IPS-18a (cell line): ENCODE measurements around the gene FGF2.
"Not testable (repeated sequence)": the region's sequence is repeated elsewhere in the genome, so short reads cannot be mapped to it uniquely, and the experiment has no call there.

Experiments used
- H3K27ac ChIP-seq: one replicate; pipeline ENCODE4 v1.5.1; 2013; ENCODE audit warnings: low read length
- H3K27me3 ChIP-seq: one replicate; pipeline ENCODE4 v1.6.1; 2013; ENCODE audit warnings: mild to moderate bottlenecking, low read length; ENCODE audit not compliant: control insufficient read depth, insufficient read depth
- H3K36me3 ChIP-seq: one replicate; pipeline ENCODE4 v1.6.1; 2013; ENCODE audit warnings: low read depth, low read length; ENCODE audit not compliant: control insufficient read depth
- H3K4me1 ChIP-seq: one replicate; pipeline ENCODE4 v1.6.1; 2013; ENCODE audit warnings: low read depth, low read length; ENCODE audit not compliant: control insufficient read depth
- H3K4me3 ChIP-seq: one replicate; pipeline ENCODE4 v1.5.1; 2013; ENCODE audit warnings: low read length
- H3K9ac ChIP-seq: one replicate; pipeline ENCODE4 v1.6.1; 2013; ENCODE audit warnings: mild to moderate bottlenecking, low read length, moderate library complexity
- H3K9me3 ChIP-seq: one replicate; pipeline ENCODE4 v1.6.1; 2013; ENCODE audit warnings: low read depth, low read length; ENCODE audit not compliant: control insufficient read depth

FGF2 gene

DNA sequence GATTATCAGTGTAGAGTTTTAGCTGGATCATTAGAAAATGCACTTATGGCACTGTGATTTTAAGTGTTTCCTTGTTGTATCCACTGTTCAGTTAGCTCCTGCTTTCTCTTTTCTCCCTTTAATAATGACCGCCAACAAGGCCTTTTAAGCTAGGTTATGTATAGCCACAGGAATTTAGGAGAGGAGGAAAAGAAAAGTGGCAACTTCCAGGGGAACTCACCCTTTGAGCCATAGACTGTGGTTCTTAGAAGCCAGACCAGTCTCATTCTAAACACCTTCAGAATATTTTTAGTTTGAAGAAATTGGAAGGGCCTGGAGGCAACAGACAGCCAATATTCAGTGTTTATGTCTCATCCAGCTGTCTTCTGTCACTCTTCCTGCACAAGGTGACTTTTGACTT lies 6.1 kb downstream of the FGF2 start:
- no peaks in the 10 kb centered on the region for H3K27me3 ChIP-seq
- no peak overlapping the region for H3K4me3 ChIP-seq
- no peaks in the 10 kb centered on the region for H3K9me3 ChIP-seq
- H3K27ac ChIP-seq, result no peak overlapping the region
- no peak overlapping the region for H3K9ac ChIP-seq
- peaks cover 62% of the 10 kb centered on the region for H3K4me1 ChIP-seq
- peaks cover 54% of the 10 kb centered on the region for H3K36me3 ChIP-seq

DNA sequence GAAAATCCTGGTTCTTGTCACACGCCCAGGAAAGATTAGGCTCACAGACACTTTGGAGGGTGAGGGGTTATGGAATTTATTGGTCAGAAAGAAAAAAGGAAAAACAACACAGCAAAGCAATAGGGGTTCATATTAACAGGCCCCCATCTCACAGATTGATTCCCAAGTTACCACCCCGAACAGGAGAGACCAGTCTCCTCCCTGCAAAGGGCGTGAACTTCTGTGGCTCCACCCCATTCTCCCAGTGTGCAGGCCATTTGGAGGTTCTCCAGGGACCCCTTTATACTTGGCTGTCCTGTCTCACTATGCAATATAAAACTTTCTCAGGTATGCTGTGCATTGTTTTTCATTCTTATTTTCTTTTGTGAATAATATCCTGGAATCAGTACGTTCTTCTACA lies 7.4 kb downstream of the FGF2 start:
- H3K9ac ChIP-seq, result no peak overlapping the region
- peaks cover 65% of the 10 kb centered on the region for H3K4me1 ChIP-seq
- H3K36me3 ChIP-seq, result peaks cover 62% of the 10 kb centered on the region
- no peak overlapping the region for H3K4me3 ChIP-seq
- H3K27ac ChIP-seq, result no peak overlapping the region
- H3K9me3 ChIP-seq, result no peaks in the 10 kb centered on the region
- no peaks in the 10 kb centered on the region for H3K27me3 ChIP-seq

DNA sequence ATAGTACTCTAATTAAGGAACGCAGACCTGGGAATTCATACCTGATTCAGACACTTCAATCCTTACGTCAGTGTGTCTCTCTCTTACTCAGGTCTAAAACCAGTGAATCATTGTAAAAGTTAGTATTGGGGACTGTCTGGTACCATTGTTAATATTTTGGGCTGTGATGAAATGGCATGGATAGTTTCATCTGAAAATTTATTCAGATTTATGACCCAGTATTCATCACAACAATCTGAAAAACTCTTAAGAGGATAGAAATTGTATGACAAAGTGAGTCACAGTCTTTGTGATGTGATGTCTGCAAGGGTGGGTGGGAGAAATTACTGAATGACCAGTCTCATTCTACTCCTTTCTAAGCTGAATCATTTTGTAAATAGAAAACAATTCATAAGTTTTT lies 10.3 kb downstream of the FGF2 start:
- H3K9ac ChIP-seq, result no peak overlapping the region
- H3K27me3 ChIP-seq, result no peaks in the 10 kb centered on the region
- peaks cover 57% of the 10 kb centered on the region for H3K36me3 ChIP-seq
- no peaks in the 10 kb centered on the region for H3K9me3 ChIP-seq
- peaks cover 41% of the 10 kb centered on the region for H3K4me1 ChIP-seq
- no peak overlapping the region for H3K27ac ChIP-seq
- no peak overlapping the region for H3K4me3 ChIP-seq

DNA sequence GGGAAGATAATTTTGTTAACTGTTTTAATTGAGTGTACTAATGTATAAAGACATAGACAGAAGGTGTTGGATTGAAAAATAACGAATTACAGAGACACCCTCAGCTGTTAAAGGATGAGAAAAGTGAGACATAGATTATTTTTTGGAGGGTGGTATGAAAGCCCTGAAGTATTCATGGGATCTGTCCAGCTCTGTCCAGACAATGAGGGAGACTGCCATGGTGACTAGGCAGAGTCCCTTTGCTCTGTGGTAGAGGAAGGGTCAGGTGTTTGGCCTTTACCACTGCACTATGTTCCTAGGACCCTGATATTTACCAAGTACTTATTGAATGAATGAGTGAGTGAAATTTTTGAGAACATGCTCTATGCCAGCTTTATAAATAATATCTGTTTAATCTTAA lies 11.4 kb downstream of the FGF2 start:
- Histone ChIP-seq H3K9me3 (no peaks in the 10 kb centered on the region), H3K36me3 (peaks cover 50% of the 10 kb centered on the region), H3K4me1 (peaks cover 32% of the 10 kb centered on the region), H3K4me3 (no peak overlapping the region), H3K27me3 (no peaks in the 10 kb centered on the region), H3K9ac (no peak overlapping the region), H3K27ac (no peak overlapping the region)

DNA sequence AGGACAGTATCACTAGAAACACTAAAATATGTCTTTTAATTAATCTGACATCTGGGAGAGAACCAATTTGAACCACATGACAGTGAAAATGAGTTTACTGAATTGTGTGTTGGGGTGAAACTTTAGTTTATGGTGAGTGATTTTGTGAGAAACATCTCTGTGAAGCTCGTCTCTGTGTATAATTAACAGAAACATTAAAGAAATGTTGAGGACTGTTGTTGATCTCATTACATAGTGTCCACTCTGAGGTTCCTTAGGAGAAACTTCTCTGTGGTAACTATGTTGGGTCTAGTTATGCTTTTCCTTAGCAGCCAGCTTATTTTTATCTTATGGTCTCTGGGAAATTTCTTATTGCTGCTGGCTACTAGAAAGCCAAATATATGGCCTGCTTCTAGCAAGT lies 15.8 kb downstream of the FGF2 start:
- H3K4me3 ChIP-seq, result no peak overlapping the region
- H3K36me3 ChIP-seq, result peaks cover 42% of the 10 kb centered on the region
- no peaks in the 10 kb centered on the region for H3K9me3 ChIP-seq
- H3K9ac ChIP-seq, result no peak overlapping the region
- H3K27ac ChIP-seq, result no peak overlapping the region
- H3K27me3 ChIP-seq, result no peaks in the 10 kb centered on the region
- H3K4me1 ChIP-seq, result peaks cover 35% of the 10 kb centered on the region

GRCh38 chr4:122842984-122843531 lies 16.4 kb downstream of the FGF2 start:
- H3K4me3 ChIP-seq, result no peak overlapping the region
- H3K27me3 ChIP-seq, result no peaks in the 10 kb centered on the region
- H3K27ac ChIP-seq, result no peak overlapping the region
- H3K9me3 ChIP-seq, result no peaks in the 10 kb centered on the region
- peaks cover 32% of the 10 kb centered on the region for H3K4me1 ChIP-seq
- H3K36me3 ChIP-seq, result peaks cover 45% of the 10 kb centered on the region
- no peak overlapping the region for H3K9ac ChIP-seq

DNA sequence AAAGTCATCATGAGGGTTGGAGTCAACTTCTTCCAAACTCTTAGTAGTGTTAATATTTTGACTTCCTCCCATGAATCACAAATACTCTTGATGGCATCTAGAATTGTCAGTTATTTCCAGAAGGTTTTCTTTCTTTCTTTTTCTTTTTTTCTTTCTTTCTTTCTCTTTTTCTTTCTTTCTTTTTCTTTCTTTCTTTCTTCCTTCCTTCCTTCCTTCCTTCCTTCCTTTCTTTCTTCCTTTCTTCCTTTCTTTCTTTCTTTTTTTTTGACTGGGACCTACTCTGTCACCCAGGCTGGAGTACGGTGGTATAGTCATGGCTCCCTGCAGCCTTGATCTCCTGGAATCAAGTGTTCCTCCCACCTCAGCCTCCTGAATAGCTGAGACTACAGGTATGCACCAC lies 17.8 kb downstream of the FGF2 start:
- peaks cover 32% of the 10 kb centered on the region for H3K4me1 ChIP-seq
- not testable (repeated sequence) for H3K9ac ChIP-seq, H3K27ac ChIP-seq, H3K9me3 ChIP-seq, H3K27me3 ChIP-seq, H3K4me3 ChIP-seq
- peaks cover 32% of the 10 kb centered on the region for H3K36me3 ChIP-seq

DNA sequence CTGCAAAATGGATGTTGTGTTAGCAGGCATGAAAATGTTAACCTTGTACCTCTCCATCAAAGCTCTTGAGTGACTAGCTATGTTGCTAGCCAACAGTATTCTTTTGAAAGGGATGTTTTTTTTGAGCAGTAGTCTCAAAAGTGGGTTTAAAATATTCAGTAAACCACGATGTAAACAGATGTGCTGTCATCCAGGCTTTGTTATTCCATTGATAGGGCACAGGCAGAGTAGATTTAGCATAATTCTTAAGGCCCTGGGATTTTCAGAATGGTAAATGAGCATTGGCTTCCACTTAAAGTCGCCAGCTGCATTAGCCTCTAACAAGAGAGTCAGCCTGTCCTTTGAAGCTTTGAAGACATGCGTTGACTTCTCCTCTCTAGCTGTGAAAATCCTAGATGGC lies 18.4 kb downstream of the FGF2 start:
- no peak overlapping the region for H3K4me3 ChIP-seq
- H3K9me3 ChIP-seq, result no peaks in the 10 kb centered on the region
- peaks cover 32% of the 10 kb centered on the region for H3K4me1 ChIP-seq
- H3K36me3 ChIP-seq, result peaks cover 25% of the 10 kb centered on the region
- H3K27ac ChIP-seq, result no peak overlapping the region
- no peak overlapping the region for H3K9ac ChIP-seq
- H3K27me3 ChIP-seq, result no peaks in the 10 kb centered on the region

- Histone ChIP-seq H3K4me1 (peaks cover 38% of the 10 kb centered on the region), H3K27ac (no peak overlapping the region), H3K27me3 (no peaks in the 10 kb centered on the region), H3K4me3 (no peak overlapping the region), H3K9me3 (no peaks in the 10 kb centered on the region), H3K9ac (no peak overlapping the region), H3K36me3 (peaks cover 18% of the 10 kb centered on the region)
Measured at GRCh38 chr4:122845760-122846159, 19.1 kb downstream of the FGF2 start.

DNA sequence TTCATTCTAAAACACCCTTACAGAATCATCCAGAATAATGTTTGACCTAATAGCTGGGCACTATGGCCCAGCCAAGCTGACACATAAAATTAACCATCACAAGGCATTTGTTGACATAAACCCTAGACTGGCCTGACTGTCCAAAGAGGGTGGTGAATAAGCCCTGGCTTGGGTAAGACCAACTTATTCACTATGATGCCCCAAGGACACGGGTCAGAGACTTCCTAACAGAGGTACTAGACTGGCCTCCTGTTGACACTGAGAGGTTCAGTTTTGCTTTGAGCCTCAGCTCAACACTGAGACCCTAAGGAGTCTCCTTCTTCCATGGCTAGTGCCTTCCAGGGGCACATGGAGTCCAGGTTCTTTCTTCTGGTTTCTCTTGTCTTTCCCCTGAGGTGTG lies 21.3 kb downstream of the FGF2 start:
- peaks cover 42% of the 10 kb centered on the region for H3K4me1 ChIP-seq
- peaks cover 22% of the 10 kb centered on the region for H3K36me3 ChIP-seq
- H3K27ac ChIP-seq, result no peak overlapping the region
- no peaks in the 10 kb centered on the region for H3K9me3 ChIP-seq
- H3K4me3 ChIP-seq, result no peak overlapping the region
- H3K9ac ChIP-seq, result no peak overlapping the region
- no peaks in the 10 kb centered on the region for H3K27me3 ChIP-seq

- not testable (repeated sequence) for H3K27ac ChIP-seq, H3K4me3 ChIP-seq, H3K9me3 ChIP-seq, H3K9ac ChIP-seq, H3K27me3 ChIP-seq
- peaks cover 22% of the 10 kb centered on the region for H3K36me3 ChIP-seq
- H3K4me1 ChIP-seq, result peaks cover 52% of the 10 kb centered on the region
Measured at GRCh38 chr4:122849789-122850188, 23.2 kb downstream of the FGF2 start.

- Histone ChIP-seq H3K27ac (no peak overlapping the region), H3K9me3 (no peaks in the 10 kb centered on the region), H3K9ac (no peak overlapping the region), H3K4me1 (peaks cover 49% of the 10 kb centered on the region), H3K36me3 (peaks cover 13% of the 10 kb centered on the region), H3K4me3 (no peak overlapping the region), H3K27me3 (no peaks in the 10 kb centered on the region)
Measured at GRCh38 chr4:122851568-122851967, 24.9 kb downstream of the FGF2 start.
